GM11168 (cell line): ENCODE data around the gene TH.
"Not testable (repeated sequence)": the region's sequence is repeated elsewhere in the genome, so short reads cannot be mapped to it uniquely, and the experiment has no call there.

ENCODE experiments used
- in situ Hi-C: fragments of 300-500 bp; cut with MboI; formaldehyde crosslinking; loops from one replicate; pipeline ENCODE4 v1.12.0; 2022; ENCODE audit warnings: low sequenced_read_pairs; ENCODE audit not compliant: unreplicated experiment

Gene TH

DNA sequence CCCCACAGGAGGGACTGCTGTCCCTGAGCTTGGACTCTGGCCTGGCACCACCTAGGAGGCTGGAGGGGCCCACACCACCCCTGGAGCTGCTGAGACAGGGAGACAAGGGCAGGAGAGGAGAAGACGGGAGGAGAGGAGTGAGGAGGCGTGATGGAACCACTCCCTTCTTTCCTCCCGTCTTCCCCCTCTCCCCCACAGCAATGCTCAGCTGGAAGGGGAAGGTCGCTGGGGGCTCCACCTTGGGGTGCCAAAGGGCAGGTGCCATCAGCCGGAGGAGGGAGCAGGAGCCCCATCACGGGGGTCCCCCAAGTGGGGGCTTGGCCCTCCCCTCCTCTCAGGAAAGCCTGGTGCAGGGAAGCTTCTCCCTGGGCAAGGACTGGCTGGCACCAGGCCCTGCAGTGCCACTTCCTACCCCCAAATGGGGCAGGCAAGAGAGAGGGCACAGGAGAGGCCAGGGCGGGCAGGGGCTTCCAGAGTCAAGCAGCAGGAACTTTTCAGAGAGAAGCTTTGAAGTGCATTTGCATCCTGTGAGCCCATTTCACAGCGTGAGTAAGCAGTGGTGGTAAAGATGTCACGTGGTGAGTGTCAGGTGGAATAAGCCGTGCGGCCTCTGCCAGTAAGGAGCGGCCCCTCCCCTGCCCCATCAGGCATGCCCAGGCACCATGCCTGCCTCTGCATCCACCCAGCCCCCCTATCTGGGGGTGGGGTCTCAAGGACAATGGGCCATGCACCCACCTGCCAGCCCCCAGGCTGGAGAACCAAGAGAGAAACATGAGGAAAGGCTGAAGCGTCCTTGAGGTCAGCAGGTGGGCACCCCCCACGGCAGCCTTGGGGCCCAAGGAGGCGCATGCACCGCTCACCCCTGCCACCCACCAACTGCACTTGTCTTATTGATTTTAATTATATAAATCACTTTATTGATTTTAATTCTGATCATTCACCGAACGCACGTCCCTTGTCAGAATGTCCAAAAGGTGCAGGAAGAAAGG lies 37.3 kb downstream of the TH start:
- in situ Hi-C loops: no loop called here

DNA sequence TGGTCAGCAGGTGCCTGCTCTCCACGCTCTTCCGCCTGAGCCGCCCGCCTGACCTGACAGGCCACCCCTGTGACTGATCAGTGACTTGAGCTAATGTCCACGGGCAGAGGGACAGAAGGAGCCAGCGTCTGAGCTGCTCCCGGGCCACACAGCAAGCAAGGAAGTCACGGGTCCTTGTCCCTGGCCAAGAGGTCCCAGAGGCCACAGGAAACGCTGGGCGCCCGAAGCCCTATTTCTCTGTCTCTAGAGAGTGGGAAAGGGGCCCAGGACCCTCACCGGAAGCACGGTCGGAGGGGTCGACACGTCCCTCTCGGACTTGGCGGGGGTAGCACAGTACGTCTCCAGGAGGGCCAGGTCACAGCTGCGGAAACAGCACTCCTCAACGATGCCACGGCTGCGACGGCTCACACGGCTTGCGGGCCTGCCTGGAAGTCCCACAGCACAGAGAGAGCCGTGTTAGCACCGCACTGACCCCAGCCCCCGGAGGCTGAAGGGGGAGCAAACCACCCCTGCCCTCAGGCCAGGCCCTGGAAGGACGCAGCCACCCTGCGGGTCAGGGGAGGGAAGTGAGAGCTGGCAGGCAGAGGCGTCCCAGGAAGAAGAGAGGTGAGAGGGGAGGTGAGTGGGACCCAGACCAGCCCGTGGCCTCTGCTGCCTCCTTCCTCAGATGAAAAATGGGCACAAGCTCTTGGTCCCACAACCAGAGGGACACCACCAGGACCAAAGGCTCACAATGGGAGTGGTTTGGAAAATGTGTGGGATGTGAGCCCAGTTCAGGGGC lies 38.2 kb downstream of the TH start:
- in situ Hi-C loops: no loop called here

DNA sequence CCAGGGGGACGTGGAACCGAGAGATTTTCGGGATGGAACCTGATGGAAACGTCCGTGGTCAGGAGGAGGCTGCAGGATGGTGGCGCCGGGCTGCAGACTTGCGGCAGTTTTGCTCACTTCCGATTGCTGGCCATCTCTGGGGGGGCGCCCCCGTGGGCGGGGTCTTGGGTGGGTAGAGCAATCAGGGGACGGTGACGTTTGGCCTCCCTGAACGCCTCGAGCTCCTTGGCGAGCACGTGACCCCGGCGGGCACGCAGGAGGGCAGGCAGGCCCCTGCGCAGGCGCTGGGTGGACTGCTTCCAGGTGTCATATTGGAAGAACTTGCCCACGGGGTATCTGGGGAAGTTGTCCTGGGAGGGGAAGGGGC lies 38.8 kb downstream of the TH start:
- in situ Hi-C loops: no loop called here

- in situ Hi-C loops: no loop called here
These were observed 39.4 kb downstream of the TH start for GRCh38 chr11:2132246-2132645.

DNA sequence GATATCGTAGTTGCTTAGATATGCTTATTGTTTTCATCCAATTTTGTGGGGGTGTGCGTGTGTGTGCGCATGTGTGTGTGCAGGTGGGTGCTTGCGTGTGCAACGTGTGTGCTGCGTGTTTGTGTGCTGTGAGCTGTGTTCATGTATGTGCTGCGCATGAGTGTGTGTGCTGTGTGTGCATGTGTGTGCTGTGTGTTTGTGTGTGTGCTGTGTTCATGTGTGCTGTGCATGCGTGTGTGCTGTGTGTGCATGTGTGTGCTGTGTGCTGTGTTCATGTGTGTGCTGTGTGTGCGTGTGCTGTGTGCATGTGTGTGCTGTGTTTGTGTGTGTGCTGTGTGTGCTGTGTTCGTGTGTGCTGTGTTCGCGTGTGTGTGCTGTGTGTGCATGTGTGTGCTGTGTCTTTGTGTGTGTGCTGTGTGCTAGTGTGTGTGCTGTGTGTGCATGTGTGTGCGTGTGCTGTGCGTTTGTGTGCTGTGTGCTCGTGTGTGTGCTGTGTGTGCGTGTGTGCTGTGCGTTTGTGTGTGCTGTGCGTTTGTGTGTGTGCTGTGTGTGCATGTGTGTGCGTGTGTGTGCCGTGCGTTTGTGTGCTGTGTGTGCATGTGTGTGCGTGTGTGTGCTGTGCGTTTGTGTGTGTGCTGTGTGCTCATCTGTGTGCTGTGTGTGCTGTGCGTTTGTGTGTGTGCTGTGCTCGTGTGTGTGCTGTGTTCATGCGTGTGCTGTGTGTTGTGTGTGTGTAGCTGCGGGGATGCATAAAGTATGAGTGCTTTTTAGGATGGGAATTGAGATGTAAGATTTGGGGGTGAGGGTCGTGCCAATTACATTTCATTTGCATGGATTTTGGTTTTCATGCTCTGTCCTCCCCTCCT lies 40.0 kb downstream of the TH start:
- in situ Hi-C loops: no loop called here

DNA sequence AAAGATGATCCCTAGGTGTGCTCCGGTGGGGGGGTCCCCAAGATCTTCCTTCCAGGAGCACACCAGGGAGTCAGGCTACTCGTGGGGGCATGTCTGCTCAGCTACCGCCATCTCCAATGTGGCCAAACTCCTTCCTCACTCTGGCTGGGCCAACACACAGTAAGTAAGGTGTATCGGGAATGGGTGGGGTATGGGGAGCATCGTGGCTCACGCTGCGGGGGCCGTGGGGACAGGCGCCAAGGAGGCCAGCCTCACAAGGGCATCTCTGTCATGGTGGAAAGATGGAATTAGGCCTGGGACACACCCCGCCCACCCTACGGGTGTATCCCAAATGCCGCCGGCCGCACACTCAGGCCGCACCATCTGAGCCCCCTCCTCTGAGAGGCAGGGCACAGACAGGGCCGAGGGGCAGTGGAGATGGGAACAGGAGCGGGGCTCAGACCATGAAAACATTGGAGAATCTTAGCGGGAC lies 40.7 kb downstream of the TH start:
- in situ Hi-C loops: no loop called here

DNA sequence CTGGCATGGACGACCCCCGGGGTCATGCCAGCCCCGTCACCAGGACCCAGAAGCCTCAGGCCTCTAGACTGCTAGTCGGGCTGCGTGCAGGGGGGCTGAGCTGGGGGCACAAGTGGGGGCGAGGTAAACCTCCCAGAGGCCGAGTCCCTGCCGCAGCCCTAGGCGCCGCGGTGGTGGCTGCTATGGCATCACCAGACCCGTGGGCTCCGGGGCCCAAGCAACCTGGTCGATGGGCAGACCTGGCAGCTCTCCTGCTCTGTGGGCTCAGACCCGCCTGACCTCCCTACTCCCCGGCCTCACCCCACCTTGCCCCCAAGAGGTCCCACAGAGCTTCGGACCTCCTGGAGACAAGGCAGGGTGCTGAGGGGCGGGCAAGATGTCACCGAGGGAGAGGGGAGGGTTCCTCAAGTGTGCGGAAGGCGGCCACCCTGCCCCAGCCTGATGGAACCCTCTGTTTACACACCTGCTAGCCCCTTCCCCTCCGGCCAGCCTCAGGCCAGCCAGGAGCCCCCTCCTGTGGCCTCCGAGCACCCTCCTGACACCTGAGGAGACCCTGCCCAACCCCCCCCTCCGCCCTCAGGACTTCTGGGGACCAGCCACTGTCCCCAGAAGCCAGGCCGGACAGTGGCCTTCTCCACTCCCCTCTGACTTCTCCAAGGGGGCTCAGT lies 41.8 kb downstream of the TH start:
- in situ Hi-C loops: no loop called here

DNA sequence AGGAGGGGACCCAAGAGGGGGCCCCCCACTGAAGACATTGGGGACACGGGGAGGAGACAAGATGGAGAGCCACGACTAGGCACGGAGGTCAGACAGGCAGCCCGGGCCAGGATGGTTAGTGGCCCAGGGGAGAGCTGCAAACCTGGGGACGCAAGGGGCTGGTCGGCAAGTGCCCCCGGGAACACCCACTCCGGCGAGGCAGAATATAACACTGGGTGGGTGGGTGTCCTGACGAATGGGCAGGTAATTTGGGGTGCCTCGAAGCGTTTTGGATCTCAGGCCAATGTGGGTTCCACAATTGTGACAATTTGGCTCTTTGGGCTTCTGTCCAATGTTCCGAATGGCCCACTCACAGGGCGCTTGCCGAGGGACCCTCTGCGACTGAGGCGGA lies 42.3 kb downstream of the TH start:
- in situ Hi-C loops: no loop called here

DNA sequence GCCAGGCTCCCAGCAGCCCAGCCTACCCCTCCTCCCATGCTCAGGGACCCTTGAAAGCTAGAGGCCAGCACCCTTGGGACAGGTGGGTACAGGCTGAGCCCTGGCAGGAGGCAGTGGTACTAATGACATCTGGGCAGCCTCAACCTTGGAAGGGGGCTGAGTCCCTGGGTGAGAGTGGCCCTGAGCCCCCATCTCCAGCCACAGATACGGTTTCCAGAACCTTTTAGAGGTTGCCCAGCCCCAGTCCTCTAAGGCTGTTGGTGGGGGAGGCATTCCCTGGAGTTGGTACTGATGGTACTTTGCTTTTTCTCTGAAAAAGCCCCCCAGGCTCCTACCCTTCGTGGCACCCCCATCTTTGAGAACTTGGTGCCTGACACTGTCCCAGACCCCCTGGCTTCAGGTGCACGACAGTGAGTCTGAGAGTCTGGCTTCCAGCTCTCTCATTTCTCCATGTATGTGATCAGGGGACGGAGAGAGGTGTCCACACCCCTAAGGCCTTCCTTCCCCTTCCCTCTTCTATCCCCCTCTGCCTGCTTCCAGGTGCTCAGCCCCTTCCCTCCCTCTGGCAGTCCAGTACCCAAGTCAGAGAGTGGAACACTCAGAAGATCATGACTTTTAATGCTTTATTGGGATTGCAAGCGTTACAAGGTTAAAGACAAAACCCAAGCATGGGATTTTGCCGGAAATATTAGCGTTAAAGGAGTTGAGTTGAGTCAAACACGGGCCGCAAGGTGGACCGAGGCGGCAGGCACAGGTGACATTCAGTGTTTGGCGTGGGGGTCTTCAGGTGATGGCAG lies 42.9 kb downstream of the TH start:
- in situ Hi-C loops: no loop called here

- in situ Hi-C loops: no loop called here
These were observed 43.5 kb downstream of the TH start for GRCh38 chr11:2128130-2128510.

DNA sequence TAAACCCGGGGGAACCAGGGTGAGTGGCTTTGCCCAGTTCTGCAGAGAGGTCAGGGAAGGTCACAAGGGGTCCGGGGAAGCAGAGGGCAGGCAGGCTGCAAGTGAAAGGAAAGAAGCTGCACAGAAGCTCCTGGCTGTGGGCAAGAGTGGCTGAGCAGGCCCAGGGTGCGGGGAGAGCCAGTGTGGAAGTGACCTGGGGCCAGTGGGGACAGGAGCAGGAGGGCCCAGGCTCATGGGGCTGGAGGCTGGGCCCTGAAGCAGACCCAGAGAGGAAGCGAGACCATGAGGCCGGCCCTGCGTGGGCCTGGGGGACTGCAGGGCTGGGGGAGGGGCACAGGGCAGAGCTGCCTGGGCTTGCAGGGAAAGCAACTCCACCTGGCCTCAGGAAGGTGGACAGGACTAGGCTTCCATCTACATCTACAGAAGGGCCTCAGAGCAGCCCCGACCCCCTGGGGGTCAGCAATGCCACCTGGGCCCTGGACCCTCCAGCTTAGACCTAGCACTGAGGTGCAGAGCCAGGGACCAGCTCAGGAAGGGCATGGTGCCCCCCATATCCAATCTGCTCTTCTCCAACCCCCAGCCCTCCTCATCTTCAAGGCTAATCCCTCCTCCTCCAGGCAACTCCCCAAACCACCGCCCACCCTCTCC lies 44.0 kb downstream of the TH start:
- in situ Hi-C loops: no loop called here

DNA sequence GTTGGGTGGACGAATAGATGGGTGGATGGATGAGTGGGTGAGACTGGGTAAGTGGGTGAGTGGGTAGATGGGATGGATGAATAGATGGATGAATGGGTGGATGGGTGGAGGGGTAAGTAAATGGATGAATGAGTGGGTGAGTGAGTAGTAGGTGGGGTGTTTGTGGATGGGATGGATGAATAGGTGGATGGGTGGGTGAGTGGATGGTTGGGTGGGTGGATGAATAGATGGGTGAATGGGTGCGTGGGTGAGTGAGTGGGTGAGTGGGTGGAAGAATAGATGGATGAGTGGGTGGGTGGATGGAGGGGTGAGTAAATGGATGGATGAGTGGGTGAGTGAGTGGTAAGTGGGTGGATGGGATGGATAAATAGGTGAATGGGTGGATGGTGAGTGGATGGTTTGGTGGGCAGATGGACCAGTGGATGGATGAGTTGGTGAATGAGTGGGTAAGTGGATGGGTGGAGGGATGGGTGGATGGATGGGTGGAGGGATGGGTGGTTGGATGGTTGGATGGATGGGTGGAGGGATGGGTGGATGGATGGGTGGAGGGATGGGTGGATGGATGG lies 45.0 kb downstream of the TH start:
- in situ Hi-C loops: no loop called here

DNA sequence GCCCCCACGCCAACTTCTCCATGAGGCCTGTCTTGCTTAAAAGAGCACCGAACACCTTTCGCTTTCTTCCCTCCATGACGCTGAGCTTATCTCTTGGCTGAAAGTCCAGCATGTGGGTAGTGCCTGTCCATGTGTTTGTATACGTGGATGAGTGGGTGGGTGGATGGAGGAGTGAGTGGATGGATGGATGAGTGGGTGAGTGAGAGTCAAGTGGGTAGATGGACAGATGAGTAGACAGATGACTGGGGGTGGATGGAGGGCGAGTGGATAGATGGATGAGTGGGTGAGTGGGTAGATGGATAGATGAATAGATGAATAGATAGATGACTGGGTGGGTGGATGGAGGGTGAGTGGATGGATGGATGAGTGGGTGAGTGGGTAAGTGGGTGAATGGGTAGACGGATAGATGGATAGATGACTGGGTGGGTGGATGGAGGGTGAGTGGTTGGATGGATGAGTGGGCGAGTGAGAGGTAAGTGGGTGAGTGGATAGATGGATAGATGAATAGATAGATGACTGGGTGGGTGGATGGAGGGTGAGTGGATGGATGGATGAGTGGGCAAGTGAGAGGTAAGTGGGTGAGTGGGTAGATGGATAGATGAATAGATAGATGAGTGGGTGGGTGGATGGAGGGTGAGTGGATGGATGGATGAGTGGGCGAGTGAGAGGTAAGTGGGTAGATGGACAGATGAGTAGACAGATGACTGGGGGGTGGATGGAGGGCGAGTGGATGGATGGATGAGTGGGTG lies 46.7 kb downstream of the TH start:
- in situ Hi-C loops: not testable (repeated sequence)

GRCh38 chr11:2123628-2123960 lies 48.0 kb downstream of the TH start:
- in situ Hi-C loops: no loop called here

- in situ Hi-C loops: no loop called here
These were observed 48.5 kb downstream of the TH start for GRCh38 chr11:2122907-2123627.

DNA sequence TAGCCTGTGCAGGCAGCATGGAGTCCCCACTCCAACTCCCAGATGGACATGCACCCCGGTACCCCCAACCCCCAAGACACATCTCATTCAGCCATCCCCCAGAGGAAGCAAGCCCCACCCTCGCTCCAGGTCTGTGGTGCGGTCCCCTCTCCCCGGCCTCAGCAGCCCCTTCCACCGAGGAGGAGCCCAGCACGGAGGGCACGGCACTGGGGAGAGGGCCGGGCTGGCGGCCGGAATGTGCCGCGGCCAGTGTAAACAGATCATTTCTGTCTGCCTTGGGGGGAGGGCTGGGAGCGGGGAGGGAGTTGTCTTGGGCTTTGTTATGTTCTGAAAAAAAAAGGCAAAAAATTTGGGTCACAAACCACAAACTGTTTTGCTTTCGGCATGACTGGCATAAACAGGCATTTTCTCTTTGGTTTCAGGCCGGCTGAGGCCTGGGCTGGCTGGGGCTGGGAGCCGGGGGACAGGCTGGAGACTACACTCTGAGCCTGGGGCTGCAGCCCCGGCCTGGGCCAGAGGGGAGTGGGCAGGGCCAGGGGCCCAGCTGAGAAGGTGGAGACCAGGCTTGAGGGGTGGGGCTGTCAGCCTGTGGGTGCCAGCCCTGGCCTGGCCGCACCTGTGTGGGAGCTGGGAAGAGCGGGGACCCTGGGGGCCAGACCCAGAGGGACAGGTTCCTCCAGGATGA lies 49.3 kb downstream of the TH start:
- in situ Hi-C loops: no loop called here
